ENCODE data around the gene PIK3R1. TPM values are rescaled to one million over a fixed set of nuclear protein-coding genes. Genes with fewer than 3 reads are reported as not detected.

The PIK3R1 gene
- total and polyA plus RNA-seq, 7 donors, result 29.7 to 155 (median 102) TPM

DNA sequence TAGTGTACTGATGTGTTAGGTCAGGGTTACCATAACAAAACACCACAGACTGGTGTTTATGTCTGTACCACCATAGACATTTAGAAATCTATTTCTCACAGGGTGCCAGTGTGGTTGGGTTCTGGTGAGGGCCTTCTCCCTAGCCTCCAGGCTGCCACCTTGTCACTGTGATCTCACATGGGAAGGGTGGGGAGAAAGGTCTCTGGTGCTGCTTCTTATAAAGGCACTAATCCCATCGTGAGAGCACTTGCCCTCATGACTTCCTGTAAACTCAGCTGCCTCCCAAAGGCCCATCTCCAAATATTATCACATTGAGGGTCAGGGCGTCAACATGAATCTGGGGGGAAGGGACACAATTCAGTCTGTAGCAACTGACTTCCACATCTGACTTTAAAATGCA lies 49.8 kb downstream of the PIK3R1 start:
- H3K9me3 ChIP-seq, result no peaks in the 10 kb centered on the region
- H3K36me3 ChIP-seq (ENCODE audit: insufficient read depth in 1 of 2, low read depth in 1 of 2), result no peaks in the 10 kb centered on the region
- no peak overlapping the region for H3K4me3 ChIP-seq
- intact Hi-C loops (cut with DNase I), result no loop called here
- H3K27ac ChIP-seq, result peak overlapping the region; percentile 50
- ATAC-seq (no peak), DNase-seq (no peak)
- peaks cover 87% of the 10 kb centered on the region for H3K4me1 ChIP-seq
- no peaks in the 10 kb centered on the region for H3K27me3 ChIP-seq (ENCODE audit: insufficient read depth in 3 of 3, low read length in 2 of 3)
- WGBS, 3 donors, result 36 to 38% (median 36%) methylated on average over 2 of the region's 2 CpGs
- TF ChIP-seq, protein P1, sequence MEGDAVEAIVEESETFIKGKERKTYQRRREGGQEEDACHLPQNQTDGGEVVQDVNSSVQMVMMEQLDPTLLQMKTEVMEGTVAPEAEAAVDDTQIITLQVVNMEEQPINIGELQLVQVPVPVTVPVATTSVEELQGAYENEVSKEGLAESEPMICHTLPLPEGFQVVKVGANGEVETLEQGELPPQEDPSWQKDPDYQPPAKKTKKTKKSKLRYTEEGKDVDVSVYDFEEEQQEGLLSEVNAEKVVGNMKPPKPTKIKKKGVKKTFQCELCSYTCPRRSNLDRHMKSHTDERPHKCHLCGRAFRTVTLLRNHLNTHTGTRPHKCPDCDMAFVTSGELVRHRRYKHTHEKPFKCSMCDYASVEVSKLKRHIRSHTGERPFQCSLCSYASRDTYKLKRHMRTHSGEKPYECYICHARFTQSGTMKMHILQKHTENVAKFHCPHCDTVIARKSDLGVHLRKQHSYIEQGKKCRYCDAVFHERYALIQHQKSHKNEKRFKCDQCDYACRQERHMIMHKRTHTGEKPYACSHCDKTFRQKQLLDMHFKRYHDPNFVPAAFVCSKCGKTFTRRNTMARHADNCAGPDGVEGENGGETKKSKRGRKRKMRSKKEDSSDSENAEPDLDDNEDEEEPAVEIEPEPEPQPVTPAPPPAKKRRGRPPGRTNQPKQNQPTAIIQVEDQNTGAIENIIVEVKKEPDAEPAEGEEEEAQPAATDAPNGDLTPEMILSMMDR (IDR thresholded peaks at IDR 0.05), result no peak

DNA sequence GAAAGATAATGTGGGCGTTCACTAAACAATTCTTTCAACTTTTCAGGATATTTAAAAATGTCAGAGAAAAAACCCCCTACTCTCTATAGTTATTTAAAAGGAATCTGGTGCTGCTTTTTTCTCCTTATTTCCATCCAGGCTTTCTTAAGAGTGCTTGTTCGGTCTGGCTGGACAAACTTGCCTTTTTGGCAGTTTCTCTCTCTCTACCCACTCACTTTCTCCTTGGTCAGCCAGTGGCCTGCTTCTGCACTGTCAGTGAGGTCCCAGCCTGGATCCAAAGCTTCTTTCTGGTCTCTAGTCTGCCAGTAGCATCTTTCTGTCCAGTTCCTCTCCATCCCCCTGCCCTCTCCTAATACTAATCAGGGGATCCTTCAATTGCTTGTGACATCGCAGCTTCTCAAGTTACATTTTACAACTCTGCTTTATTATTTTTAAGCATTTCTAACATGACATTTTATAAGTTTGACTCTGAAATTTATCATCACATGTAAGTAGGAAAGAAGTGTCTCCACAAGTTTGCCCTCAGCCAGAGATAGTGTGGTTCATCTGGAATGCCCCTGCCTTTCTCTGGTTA lies 50.4 kb downstream of the PIK3R1 start:
- peak overlapping the region; percentile 50 for H3K27ac ChIP-seq
- intact Hi-C loops (cut with DNase I), result no loop called here
- TF ChIP-seq, protein P1 (IDR thresholded peaks at IDR 0.05), result no peak
- H3K4me3 ChIP-seq, result no peak overlapping the region
- ATAC-seq, result peak in 1 of 4 donors; percentile 28
- H3K4me1 ChIP-seq, result peaks cover 87% of the 10 kb centered on the region
- no peaks in the 10 kb centered on the region for H3K9me3 ChIP-seq
- H3K36me3 ChIP-seq (ENCODE audit: insufficient read depth in 1 of 2, low read depth in 1 of 2), result no peaks in the 10 kb centered on the region
- 67 to 78% (median 68%) methylated on average over 3 of the region's 3 CpGs for whole genome bisulfite sequencing, 3 donors
- H3K27me3 ChIP-seq (ENCODE audit: insufficient read depth in 3 of 3, low read length in 2 of 3), result no peaks in the 10 kb centered on the region
- no peak for DNase-seq

DNA sequence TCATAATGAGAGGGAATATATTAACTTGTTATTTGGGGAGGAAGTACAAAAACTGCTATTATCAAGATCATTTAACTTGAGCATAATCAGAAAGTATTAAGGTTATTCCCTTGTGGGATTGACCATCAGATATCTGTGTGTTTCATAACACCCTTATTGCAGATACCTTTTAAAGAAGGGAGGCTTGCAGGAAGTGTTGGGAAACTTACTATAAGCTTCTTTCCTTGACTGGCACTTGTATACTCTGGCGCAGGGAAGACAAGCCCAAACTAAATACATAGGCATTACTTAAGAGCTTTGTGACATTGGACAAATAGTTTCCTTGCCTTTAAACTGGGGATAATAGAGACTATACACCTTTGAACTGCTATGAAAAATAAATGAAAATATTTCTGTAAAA lies 50.9 kb downstream of the PIK3R1 start:
- H3K27ac ChIP-seq, result peak overlapping the region; percentile 50
- TF ChIP-seq, protein P1 (IDR thresholded peaks at IDR 0.05), result no peak
- H3K4me1 ChIP-seq, result peaks cover 82% of the 10 kb centered on the region
- no peaks in the 10 kb centered on the region for H3K27me3 ChIP-seq (ENCODE audit: insufficient read depth in 3 of 3, low read length in 2 of 3)
- no peak overlapping the region for H3K4me3 ChIP-seq
- intact Hi-C loops (cut with DNase I), result no loop called here
- H3K36me3 ChIP-seq (ENCODE audit: insufficient read depth in 1 of 2, low read depth in 1 of 2), result no peaks in the 10 kb centered on the region
- H3K9me3 ChIP-seq, result no peaks in the 10 kb centered on the region
- peak in 2 of 4 donors; percentile 25 to 42 for ATAC-seq
- DNase-seq, result no peak
- WGBS, 3 donors, result 91 to 94% (median 92%) methylated on average over 1 of the region's 1 CpG

DNA sequence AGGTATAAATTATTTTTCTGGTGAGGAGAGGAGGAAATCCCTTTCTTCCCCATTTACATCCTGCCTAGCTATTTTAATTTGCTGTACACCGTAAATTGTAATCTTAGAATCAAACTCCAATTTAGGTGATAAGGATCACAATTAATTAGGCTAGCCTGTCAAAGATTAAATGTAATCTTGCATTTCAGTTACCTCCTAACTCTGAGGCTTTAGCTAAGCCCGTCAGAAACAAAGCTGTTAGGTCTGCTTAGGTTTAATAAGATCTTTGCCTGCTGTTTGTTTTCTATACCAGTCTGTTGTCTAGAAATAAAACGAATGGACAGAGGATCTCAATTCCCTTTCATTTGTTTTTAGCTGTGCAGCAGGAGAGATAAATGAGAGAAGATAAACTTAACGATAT lies 51.5 kb downstream of the PIK3R1 start:
- no peak for DNase-seq
- Histone ChIP-seq H3K27me3 (ENCODE audit: insufficient read depth in 3 of 3, low read length in 2 of 3) (no peaks in the 10 kb centered on the region), H3K27ac (peak overlapping the region; percentile 50), H3K4me1 (peaks cover 76% of the 10 kb centered on the region), H3K36me3 (ENCODE audit: insufficient read depth in 1 of 2, low read depth in 1 of 2) (no peaks in the 10 kb centered on the region), H3K9me3 (no peaks in the 10 kb centered on the region), H3K4me3 (no peak overlapping the region)
- TF ChIP-seq, protein P1 (IDR thresholded peaks at IDR 0.05), result no peak
- no peak for ATAC-seq
- WGBS, 3 donors, result 40 to 52% (median 41%) methylated on average over 4 of the region's 4 CpGs
- intact Hi-C loops (cut with DNase I), result no loop called here
